Stimulated activated CD4-positive, alpha-beta T cell treated with anti-CD3 and anti-CD28 coated beads, TNF-alpha, amount 100 ng/mL, for 24 hours (primary cell): Measurements from ENCODE around the gene RNF6.
"Not testable (repeated sequence)": the region's sequence is repeated elsewhere in the genome, so short reads cannot be mapped to it uniquely, and the experiment has no call there.

ENCODE experiments used
- DNase-seq, 3 experiments: peaks; one replicate each; pipeline ENCODE4 v3.0.0-alpha.2; 2020; ENCODE audit warnings: low read depth in 3 of 3

RNF6 gene

DNA sequence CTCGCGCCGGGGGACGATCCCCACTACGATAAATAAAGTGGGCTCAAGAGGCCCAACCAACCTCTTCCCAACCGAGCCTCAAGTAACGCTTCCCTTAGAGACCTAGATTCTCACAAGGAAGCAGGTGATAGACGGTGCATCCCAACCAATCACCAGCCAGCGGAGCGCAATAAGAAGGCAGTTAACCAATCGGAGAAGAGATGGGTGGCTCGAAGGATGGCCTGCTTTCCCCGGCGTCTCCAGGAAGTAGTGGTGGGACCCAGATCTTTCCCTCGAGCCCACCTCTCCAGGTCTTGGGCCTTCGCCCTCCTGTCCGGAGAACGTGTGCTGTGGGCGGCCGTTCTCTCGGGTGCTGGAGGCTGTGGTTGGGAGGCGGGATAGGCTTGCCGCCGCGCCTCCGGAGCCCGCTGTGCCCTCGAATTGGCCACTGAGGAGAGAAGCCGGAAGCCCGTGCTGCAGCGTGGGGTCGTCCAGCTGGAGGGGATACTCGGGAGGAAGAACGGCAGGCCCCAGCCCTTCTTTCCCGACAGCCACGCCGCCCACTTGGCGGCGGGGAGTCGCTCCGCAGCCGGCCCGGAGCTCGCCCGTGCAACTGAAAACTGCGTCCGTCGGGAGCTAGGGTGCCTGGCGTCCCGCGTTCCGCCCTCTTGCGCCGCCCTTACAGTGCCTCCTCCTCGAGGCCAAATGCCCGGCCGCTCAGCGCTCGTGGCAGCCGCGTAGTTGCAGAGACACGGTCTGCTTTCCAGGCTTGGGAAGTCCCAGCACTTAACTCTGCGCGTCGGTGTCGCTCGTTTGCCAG is at the start of gene RNF6:
TSS of gene RNF6 (minus strand) at position 594 of the 799 bp plus-strand sequence. CDS start 2,665 bp downstream, outside the sequence.
- DNase-seq: peak; percentile 70 to 77 (median 75)

DNA sequence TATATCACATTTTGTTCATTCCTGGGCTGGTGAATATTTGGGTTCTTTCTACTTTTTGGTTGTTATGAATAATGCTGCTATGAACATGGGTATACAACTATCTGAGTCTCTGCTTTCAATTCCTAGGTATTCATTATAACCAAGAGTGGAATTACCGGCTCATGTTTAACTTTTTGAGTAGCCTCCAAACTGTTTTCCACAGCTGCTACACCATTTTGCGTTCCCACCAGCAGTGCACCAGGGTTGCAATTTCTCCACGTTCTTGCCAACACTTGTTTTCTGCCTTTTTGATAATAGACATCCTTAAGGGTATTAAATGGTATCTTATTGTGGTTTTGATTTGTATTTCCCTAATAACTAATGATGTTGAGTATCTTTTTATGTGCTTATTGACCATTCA is 48.6 kb upstream of the RNF6 start:
- DNase-seq: no peak

GRCh38 chr13:26266311-26266710 is 44.2 kb upstream of the RNF6 start:
- DNase-seq: no peak

DNA sequence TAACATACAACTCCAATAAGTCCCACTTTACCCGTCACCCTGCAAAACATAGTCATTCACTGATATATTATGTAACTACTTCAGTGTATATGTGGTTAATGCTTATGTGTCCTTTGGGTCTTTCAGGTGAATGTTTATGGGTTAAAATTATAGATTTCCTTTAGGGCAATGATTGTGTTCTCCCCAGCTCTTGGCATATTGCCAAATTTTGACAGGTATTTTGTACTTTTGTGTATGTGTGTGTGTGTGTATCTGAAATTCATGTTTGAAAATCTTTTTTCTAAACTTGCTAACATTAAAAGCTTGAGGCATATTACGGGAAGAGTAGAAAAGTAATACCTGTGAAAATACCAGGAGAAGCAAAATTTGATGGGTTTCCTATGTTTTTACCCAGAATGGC is 40.0 kb upstream of the RNF6 start:
- no peak for DNase-seq

DNA sequence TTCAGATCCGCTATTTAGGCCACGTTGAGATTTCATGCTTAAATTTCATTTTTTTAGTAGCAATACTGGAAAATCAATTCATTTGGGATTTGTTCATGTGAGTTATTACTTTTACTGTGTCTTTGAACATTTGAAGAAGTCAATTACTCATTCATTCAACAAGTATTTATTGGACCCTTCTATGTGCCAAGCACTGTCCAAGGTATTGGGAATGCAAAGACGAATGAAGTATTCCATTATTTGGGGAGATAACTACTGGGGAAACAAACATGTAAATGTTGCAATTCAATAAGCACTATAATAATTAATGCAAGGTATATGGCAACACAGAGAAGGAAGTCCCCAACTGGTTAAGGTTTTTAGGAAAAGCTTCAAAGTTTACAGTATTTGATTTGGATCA is 37.5 kb upstream of the RNF6 start:
- no peak for DNase-seq

GRCh38 chr13:26257049-26257448 is 34.9 kb upstream of the RNF6 start:
- DNase-seq: no peak

GRCh38 chr13:26255691-26256277 is 33.7 kb upstream of the RNF6 start:
- DNase-seq: no peak

- DNase-seq: no peak
Measured at GRCh38 chr13:26255115-26255514, 33.0 kb upstream of the RNF6 start.

DNA sequence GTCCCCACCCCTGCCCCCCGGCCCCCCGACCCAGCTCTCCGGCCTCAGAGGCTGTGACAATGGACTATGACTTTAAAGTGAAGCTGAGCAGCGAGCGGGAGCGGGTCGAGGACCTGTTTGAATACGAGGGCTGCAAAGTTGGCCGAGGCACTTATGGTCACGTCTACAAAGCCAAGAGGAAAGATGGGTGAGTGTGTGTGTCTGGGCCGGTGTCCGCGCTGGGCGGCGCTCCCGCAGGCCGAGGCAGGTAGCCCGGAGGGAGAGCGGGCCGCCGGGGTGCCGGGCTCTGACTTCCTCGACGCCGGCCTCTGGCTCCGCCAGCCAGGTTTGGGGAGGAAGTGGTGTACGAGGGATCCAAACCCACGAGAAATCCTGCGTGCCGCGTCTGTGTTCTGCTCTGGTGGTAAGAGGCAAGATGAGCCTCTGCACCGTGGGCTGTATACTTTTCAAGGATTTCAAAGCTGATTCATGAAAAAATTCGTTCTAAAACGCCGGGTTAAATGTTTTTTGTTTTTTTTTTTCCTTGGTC is 32.5 kb upstream of the RNF6 start:
- DNase-seq: peak; percentile 12 to 51 (median 21)

GRCh38 chr13:26253787-26254582 is 31.9 kb upstream of the RNF6 start, which contains the start of gene CDK8:
Gene CDK8, plus strand, starts transcription at chr13:26254129. Its CDS starts 513 bp downstream, at chr13:26254642.
- peak; percentile 72 to 84 (median 78) for DNase-seq

- no peak for DNase-seq
Measured at GRCh38 chr13:26253262-26253786, 31.2 kb upstream of the RNF6 start.

GRCh38 chr13:26252006-26252405 is 29.9 kb upstream of the RNF6 start:
- not testable (repeated sequence) for DNase-seq

DNA sequence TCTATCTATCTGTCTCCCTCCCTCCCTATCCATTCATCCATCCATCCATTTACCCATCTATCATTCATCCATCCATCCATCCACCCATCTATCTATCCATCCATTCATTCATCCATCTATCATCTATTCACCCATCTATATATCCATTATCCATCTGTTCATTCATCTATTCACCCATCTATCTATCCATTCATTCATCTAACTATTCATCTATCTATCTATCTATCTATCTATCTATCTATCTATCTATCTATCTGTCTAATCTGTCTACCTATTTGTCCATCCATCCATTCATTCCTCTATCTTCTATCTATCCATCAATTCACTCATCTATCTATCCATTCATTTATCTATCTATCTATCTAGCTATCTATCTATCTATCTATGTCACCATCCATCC is 27.4 kb upstream of the RNF6 start:
- no peak for DNase-seq

GRCh38 chr13:26247608-26248007 is 25.5 kb upstream of the RNF6 start:
- no peak for DNase-seq

DNA sequence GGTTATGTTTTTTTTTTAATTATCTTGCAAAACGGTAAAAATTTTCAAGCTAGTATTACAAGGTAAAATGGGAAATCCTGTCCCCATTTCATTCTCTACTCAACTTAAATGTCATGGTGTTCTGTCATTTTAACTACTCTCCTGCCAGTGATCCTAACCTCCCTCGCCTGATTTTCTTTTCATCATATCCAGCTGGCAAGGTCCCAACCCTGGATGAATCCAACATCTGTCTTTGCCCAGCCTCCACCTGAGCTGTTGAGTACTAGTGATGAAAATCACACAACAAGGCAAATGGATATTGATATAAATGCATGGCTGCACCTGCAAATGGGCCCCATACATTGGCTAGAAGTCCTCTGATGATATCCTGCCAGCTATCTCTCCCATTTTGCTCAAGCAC is 24.9 kb upstream of the RNF6 start:
- no peak for DNase-seq

GRCh38 chr13:26246154-26246553 is 24.0 kb upstream of the RNF6 start:
- DNase-seq: no peak

DNA sequence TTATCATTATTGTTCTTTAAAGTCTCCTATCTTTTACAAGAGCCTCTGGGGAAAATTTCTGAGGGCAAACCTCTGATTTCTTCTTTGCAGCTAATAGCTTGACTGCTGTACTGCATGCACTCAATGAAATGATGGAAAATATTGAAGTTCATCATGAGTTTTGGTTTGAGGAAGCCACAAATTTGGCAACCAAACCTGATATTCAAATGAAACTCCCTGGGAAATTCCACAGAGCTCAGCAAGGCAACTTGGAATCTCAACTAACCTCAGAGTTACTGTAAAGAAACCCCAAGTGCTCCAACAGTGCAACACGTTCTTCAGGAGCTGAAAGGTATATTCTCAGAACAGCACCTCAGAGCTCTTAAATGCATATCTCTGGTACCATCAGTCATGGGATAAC is 14.2 kb upstream of the RNF6 start:
- DNase-seq: no peak

DNA sequence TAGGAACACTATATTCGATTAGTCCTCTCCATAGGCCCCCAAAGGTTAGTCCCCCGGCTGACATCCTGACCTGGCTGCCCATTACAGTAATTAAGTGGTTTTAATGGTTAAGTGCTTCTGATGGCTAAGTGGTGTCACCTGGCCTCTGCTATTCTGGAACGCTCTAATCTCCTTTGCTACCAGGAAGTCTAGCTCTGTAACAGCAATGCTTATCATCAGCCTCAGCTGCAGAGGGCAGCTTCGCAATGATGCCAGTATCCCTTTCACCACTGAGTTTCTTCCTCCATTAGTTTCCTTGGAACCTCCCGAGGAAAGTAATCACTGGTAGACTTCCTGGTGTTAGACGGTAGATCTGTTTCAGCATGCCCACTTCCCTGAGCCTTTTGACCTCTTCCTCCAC is 8.6 kb upstream of the RNF6 start:
- DNase-seq: no peak

GRCh38 chr13:26229080-26229615 is 7.0 kb upstream of the RNF6 start:
- no peak for DNase-seq

DNA sequence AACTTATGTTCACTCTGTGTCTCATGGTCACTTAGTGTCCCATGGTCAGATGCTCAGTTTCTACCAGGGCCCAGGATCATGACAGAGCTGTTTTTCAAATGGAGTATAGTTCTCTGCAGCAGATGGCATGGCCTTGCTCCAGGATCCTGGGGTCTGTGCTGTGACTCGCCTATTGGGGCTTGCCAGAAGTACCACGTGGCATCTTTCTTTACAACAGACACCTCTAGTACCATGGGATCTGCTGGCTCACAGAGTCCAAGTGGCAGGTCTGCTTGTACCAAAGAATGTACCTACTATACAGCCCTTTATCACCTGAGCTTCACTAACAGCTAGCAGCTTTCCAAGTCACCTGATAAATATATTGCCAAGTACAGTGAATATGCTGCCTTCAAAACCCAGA is 6.0 kb upstream of the RNF6 start:
- no peak for DNase-seq

GRCh38 chr13:26227166-26227971 is 5.3 kb upstream of the RNF6 start:
- DNase-seq: no peak
